OCI-LY3 (cell line): ENCODE data around the gene LIME1.

Experiments used
- H2AFZ ChIP-seq: fragments of 200-600, 300-600 bp; shearing (Covaris generic); 2 replicates; pipeline ENCODE4 v1.6.0; 2014; ENCODE audit warnings: antibody characterized with exemption, low read depth, low read length
- H3K27ac ChIP-seq: fragments of 200-600, 300-600 bp; sonication (generic); 2 replicates; pipeline ENCODE4 v1.5.1; 2014; ENCODE audit warnings: mild to moderate bottlenecking, low read length, moderate library complexity, mixed read lengths
- H3K27me3 ChIP-seq: fragments of 200-600, 300-600 bp; sonication (generic); 2 replicates; pipeline ENCODE4 v1.6.1; 2014; ENCODE audit warnings: low read depth, low read length, mixed read lengths
- H3K36me3 ChIP-seq: fragments of 200-600, 300-600 bp; sonication (generic); replicated peaks from 2 replicates; pipeline ENCODE3; 2014; ENCODE audit warnings: low read depth, low read length, mixed read lengths
- H3K4me1 ChIP-seq: fragments of 300-600, 200-600 bp; sonication (generic); 2 replicates; pipeline ENCODE4 v1.6.1; 2014; ENCODE audit warnings: low read length, mixed read lengths
- H3K4me2 ChIP-seq: fragments of 200-600, 300-600 bp; sonication (generic); 2 replicates; pipeline ENCODE4 v1.6.1; 2014; ENCODE audit warnings: low read length, mixed read lengths
- H3K4me3 ChIP-seq: fragments of 300-600, 200-600 bp; sonication (generic); 2 replicates; pipeline ENCODE4 v1.5.1; 2014; ENCODE audit warnings: antibody characterized with exemption, mild to moderate bottlenecking, low read length, moderate library complexity
- H3K79me2 ChIP-seq: fragments of 300-600, 200-600 bp; shearing (Covaris generic); 2 replicates; pipeline ENCODE4 v1.6.1; 2014; ENCODE audit warnings: mild to moderate bottlenecking, low read length, mixed read lengths
- H3K9ac ChIP-seq: fragments of 300-600, 200-600 bp; shearing (Covaris generic); 2 replicates; pipeline ENCODE4 v1.6.0; 2014; ENCODE audit warnings: mild to moderate bottlenecking, low read length, moderate library complexity
- H3K9me3 ChIP-seq: fragments of 200-600, 300-600 bp; shearing (Covaris generic); 2 replicates; pipeline ENCODE4 v1.6.1; 2014; ENCODE audit warnings: low read length, mixed read lengths; ENCODE audit not compliant: insufficient read depth
- H4K20me1 ChIP-seq: fragments of 200-600, 300-600 bp; sonication (generic); 2 replicates; pipeline ENCODE4 v1.6.1; 2016; ENCODE audit warnings: low read length, mixed read lengths; ENCODE audit not compliant: insufficient read depth
- EZH2phosphoT487 ChIP-seq: fragments of 200-600 bp; shearing (Covaris generic); IDR thresholded peaks from 2 replicates; pipeline ENCODE4 v1.6.1; 2018; ENCODE audit warnings: antibody characterized with exemption, mixed run types, low read depth
- TF ChIP-seq, protein P1 (sequence below): fragments of 200-600, 300-600 bp; sonication (generic); IDR thresholded peaks from 2 replicates; pipeline ENCODE4 v1.5.1; 2014; ENCODE audit warnings: antibody characterized with exemption, low read length, low read depth

Gene LIME1

GRCh38 chr20:63705232-63706026, 31.0 kb upstream of the LIME1 start:
- H3K4me2 ChIP-seq = no peak overlapping the region

DNA sequence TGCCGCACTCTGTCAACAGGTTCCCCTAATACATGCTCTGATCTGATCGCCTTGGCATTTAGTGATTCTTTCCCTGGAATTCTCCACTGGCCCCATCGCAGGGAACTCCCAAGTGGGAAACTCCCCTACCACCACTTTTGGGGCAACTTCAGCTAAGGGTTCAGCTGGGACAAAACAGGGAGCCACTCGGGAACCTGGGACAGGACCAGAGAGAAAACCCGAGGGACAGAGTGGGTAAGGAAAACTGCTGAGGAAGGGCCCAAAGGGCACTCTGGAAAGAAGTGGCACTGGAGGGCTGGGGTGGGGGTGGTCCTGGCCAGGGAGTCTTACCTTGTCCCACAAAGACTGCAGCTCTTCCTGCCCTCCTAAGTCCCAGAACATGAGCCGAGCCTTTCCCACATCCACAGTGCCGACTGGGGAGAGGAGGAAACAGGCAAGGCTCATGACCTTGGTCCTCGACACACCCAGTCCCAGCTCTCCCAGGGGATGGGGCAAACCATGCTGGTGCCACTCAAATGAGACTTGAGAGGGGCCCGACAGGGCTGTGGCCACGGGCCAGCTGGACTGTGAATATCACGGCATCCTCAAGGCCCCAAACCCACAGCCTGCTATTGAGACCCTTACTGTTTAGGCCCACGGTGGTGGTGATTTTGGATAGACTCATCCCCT, 30.3 kb upstream of the LIME1 start:
- H3K27ac ChIP-seq = peak overlapping the region; percentile 59; the same call in 1 of the 2 replicates
- H2AFZ ChIP-seq = no peak overlapping the region
- H4K20me1 ChIP-seq = 0 out of 2 replicates have a peak, but pooled peaks cover 4% of the 10 kb centered on the region
- peaks cover 38% of the 10 kb centered on the region for H3K36me3 ChIP-seq
- H3K4me1 ChIP-seq = peaks cover 17% of the 10 kb centered on the region
- H3K79me2 ChIP-seq = peaks cover 54% of the 10 kb centered on the region
- peak overlapping the region; percentile 85 for H3K4me3 ChIP-seq
- peak overlapping the region; percentile 80 for H3K9ac ChIP-seq
- no peaks in the 10 kb centered on the region for H3K9me3 ChIP-seq
- TF ChIP-seq, protein P1, sequence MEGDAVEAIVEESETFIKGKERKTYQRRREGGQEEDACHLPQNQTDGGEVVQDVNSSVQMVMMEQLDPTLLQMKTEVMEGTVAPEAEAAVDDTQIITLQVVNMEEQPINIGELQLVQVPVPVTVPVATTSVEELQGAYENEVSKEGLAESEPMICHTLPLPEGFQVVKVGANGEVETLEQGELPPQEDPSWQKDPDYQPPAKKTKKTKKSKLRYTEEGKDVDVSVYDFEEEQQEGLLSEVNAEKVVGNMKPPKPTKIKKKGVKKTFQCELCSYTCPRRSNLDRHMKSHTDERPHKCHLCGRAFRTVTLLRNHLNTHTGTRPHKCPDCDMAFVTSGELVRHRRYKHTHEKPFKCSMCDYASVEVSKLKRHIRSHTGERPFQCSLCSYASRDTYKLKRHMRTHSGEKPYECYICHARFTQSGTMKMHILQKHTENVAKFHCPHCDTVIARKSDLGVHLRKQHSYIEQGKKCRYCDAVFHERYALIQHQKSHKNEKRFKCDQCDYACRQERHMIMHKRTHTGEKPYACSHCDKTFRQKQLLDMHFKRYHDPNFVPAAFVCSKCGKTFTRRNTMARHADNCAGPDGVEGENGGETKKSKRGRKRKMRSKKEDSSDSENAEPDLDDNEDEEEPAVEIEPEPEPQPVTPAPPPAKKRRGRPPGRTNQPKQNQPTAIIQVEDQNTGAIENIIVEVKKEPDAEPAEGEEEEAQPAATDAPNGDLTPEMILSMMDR = no peak
- TF ChIP-seq EZH2phosphoT487 = no peak
- H3K4me2 ChIP-seq = peak overlapping the region; percentile 76
- no peaks in the 10 kb centered on the region for H3K27me3 ChIP-seq

More at GRCh38 chr20:63705232-63706026, 31.0 kb upstream of the LIME1 start:
- H3K4me3 ChIP-seq = no peak overlapping the region
- TF ChIP-seq, protein P1 = no peak
- TF ChIP-seq EZH2phosphoT487 = no peak
- no peak overlapping the region for H2AFZ ChIP-seq
- no peak overlapping the region for H3K27ac ChIP-seq
- 0 out of 2 replicates have a peak, but pooled peaks cover 4% of the 10 kb centered on the region for H4K20me1 ChIP-seq
- peaks cover 17% of the 10 kb centered on the region for H3K4me1 ChIP-seq
- H3K36me3 ChIP-seq = peaks cover 31% of the 10 kb centered on the region
- H3K79me2 ChIP-seq = peaks cover 47% of the 10 kb centered on the region
- no peaks in the 10 kb centered on the region for H3K27me3 ChIP-seq
- no peak overlapping the region for H3K9ac ChIP-seq
- H3K9me3 ChIP-seq = no peaks in the 10 kb centered on the region

GRCh38 chr20:63706852-63707557, 29.5 kb upstream of the LIME1 start:
- H3K4me2 ChIP-seq = peak overlapping the region; percentile 76
- no peaks in the 10 kb centered on the region for H3K9me3 ChIP-seq
- 0 out of 2 replicates have a peak, but pooled peaks cover 4% of the 10 kb centered on the region for H4K20me1 ChIP-seq
- H3K4me3 ChIP-seq = peak overlapping the region; percentile 85
- H3K36me3 ChIP-seq = peaks cover 47% of the 10 kb centered on the region
- H3K4me1 ChIP-seq = peaks cover 17% of the 10 kb centered on the region
- H3K27me3 ChIP-seq = no peaks in the 10 kb centered on the region
- peaks cover 61% of the 10 kb centered on the region for H3K79me2 ChIP-seq
- peak overlapping the region; percentile 80 for H3K9ac ChIP-seq
- no peak overlapping the region for H2AFZ ChIP-seq
- H3K27ac ChIP-seq = peak overlapping the region; percentile 59
- TF ChIP-seq EZH2phosphoT487 = no peak
- TF ChIP-seq, protein P1 = peak; percentile 75
